ENCODE data around the gene EXOC3.
"Not testable (repeated sequence)": the region's sequence is repeated elsewhere in the genome, so short reads cannot be mapped to it uniquely, and the experiment has no call there.

The EXOC3 gene

GRCh38 chr5:442335-443238, at the start of gene EXOC3:
EXOC3 (plus strand) TSS chr5:443176; CDS start chr5:446206, 3,030 bp downstream.
- DNase-seq: peak; percentile 86

- DNase-seq: no peak
Observed at GRCh38 chr5:393846-394275, 49.1 kb upstream of the EXOC3 start.

- DNase-seq: no peak
Observed at GRCh38 chr5:394671-395155, 48.3 kb upstream of the EXOC3 start.

- DNase-seq: peak; percentile 47
Observed at GRCh38 chr5:395156-395920, 47.6 kb upstream of the EXOC3 start.

- DNase-seq: no peak
Observed at GRCh38 chr5:395921-396530, 47.0 kb upstream of the EXOC3 start.

GRCh38 chr5:396531-396961, 46.4 kb upstream of the EXOC3 start:
- no peak for DNase-seq

- DNase-seq: not testable (repeated sequence)
Observed at GRCh38 chr5:398141-398474, 44.9 kb upstream of the EXOC3 start.

GRCh38 chr5:398475-399295, 44.3 kb upstream of the EXOC3 start:
- no peak for DNase-seq

- DNase-seq: peak; percentile 97
Observed at GRCh38 chr5:399296-400281, 43.4 kb upstream of the EXOC3 start.

GRCh38 chr5:400282-401145, 42.5 kb upstream of the EXOC3 start:
- DNase-seq: peak; percentile 81

GRCh38 chr5:401146-402034, 41.6 kb upstream of the EXOC3 start:
- DNase-seq: no peak

GRCh38 chr5:402219-402614, 40.8 kb upstream of the EXOC3 start:
- DNase-seq: not testable (repeated sequence)

- DNase-seq: no peak
Observed at GRCh38 chr5:402615-403359, 40.2 kb upstream of the EXOC3 start.

GRCh38 chr5:403995-404394, 39.0 kb upstream of the EXOC3 start:
- no peak for DNase-seq

- no peak for DNase-seq
Observed at GRCh38 chr5:404666-405241, 38.2 kb upstream of the EXOC3 start.

- no peak for DNase-seq
Observed at GRCh38 chr5:405421-405820, 37.6 kb upstream of the EXOC3 start.

GRCh38 chr5:406041-406440, 36.9 kb upstream of the EXOC3 start:
- no peak for DNase-seq

GRCh38 chr5:407051-407450, 35.9 kb upstream of the EXOC3 start:
- no peak for DNase-seq
